A673 (cell line): ENCODE data around the gene OCSTAMP. TPM values are rescaled to one million over a fixed set of nuclear protein-coding genes. Genes with fewer than 3 reads are reported as not detected.

Experiments
- BruUV-seq: library from RNA; stranded (reverse); fragments of 400-500 nt; replicated peaks from 2 replicates; lab custom pipeline; 2021; lab: Mats Ljungman, UMichigan
- CTCF ChIA-PET: fragments of 300-600 bp; sonication (Branson Sonifier 250); formaldehyde crosslinking; loops from one replicate; lab custom pipeline; 2022; ENCODE audit warnings: antibody characterized with exemption; lab: Charles Lee
- POLR2A ChIA-PET: fragments of 300-600 bp; sonication (Branson Sonifier 250); formaldehyde crosslinking; loops from one replicate; lab custom pipeline; 2022; ENCODE audit warnings: antibody characterized with exemption; ENCODE audit not compliant: low non-redundant PET; lab: Charles Lee
- DNase-seq: peaks from one replicate; pipeline ENCODE4 v3.0.0-alpha.2; 2015; ENCODE audit warnings: low spot score
- H3K27ac ChIP-seq: fragments of 200-600 bp; sonication (generic); 2 replicates; pipeline ENCODE4 v1.5.1; 2016; ENCODE audit warnings: mixed run types, low read depth, mild to moderate bottlenecking, mixed read lengths, antibody characterized with exemption, low read length; ENCODE audit not compliant: poor library complexity, severe bottlenecking
- H3K27me3 ChIP-seq: fragments of 200-600 bp; sonication (generic); replicated peaks from 2 replicates; pipeline ENCODE4 v1.6.1; 2017; ENCODE audit warnings: mixed run types, low read depth, mild to moderate bottlenecking, mixed read lengths, antibody characterized with exemption, low read length; ENCODE audit not compliant: insufficient read depth, poor library complexity
- H3K36me3 ChIP-seq: fragments of 200-600 bp; sonication (generic); 2 replicates; pipeline ENCODE4 v1.6.1; 2016; ENCODE audit warnings: mixed run types, mild to moderate bottlenecking, mixed read lengths, antibody characterized with exemption, low read length; ENCODE audit not compliant: insufficient read depth, poor library complexity, severe bottlenecking
- H3K4me1 ChIP-seq: fragments of 200-600 bp; sonication (generic); 2 replicates; pipeline ENCODE4 v1.6.1; 2017; ENCODE audit warnings: mixed run types, mild to moderate bottlenecking, mixed read lengths, antibody characterized with exemption, low read length; ENCODE audit not compliant: insufficient read depth, poor library complexity, severe bottlenecking
- H3K4me3 ChIP-seq: fragments of 200-600 bp; sonication (generic); 2 replicates; pipeline ENCODE4 v1.5.1; 2016; ENCODE audit warnings: low read depth, mixed run types, mild to moderate bottlenecking, mixed read lengths, low read length; ENCODE audit not compliant: poor library complexity, severe bottlenecking
- H3K9me3 ChIP-seq: fragments of 200-600 bp; sonication (generic); 2 replicates; pipeline ENCODE4 v1.6.1; 2016; ENCODE audit warnings: mixed run types, low read depth, mild to moderate bottlenecking, mixed read lengths, antibody characterized with exemption, low read length; ENCODE audit not compliant: poor library complexity, severe bottlenecking
- CTCF ChIP-seq: fragments of 300-800, 200-600 bp; sonication (generic); conservative IDR thresholded peaks from 2 replicates; pipeline ENCODE4 v1.5.1; 2017; ENCODE audit warnings: low read depth, mild to moderate bottlenecking, antibody characterized with exemption, low read length, moderate library complexity, mixed read lengths
- EZH2 ChIP-seq: fragments of 200-600 bp; sonication (generic); IDR thresholded peaks from 2 replicates; pipeline ENCODE4 v1.6.1; 2017; ENCODE audit warnings: borderline replicate concordance, low read depth, mild to moderate bottlenecking, mixed read lengths, antibody characterized with exemption, low read length; ENCODE audit not compliant: poor library complexity, severe bottlenecking
- intact Hi-C: fragments of 100-400 bp; cut with micrococcal nuclease; formaldehyde crosslinking; loops from one replicate; pipeline ENCODE4 v1.10.0; 2022; ENCODE audit not compliant: unreplicated experiment
- total RNA-seq: library from RNA; stranded (reverse); gene quantifications from 2 replicates; pipeline ENCODE4 v1.2.3, GENCODE V29; 2021

The OCSTAMP gene
- total RNA-seq, 1 experiment from 2014 or later: not detected

GRCh38 chr20:46594725-46595124 is 44.3 kb upstream of the OCSTAMP start:
- BruUV-seq: no TSS peak
- DNase-seq: no peak
- Histone ChIP-seq H3K27me3 (no peaks in the 10 kb centered on the region), H3K36me3 (no peaks in the 10 kb centered on the region), H3K27ac (no peak overlapping the region), H3K4me3 (no peak overlapping the region), H3K9me3 (no peaks in the 10 kb centered on the region), H3K4me1 (no peaks in the 10 kb centered on the region)
- TF ChIP-seq EZH2: no peak
- no peak for TF ChIP-seq CTCF
- POLR2A ChIA-PET: no interaction called here
- intact Hi-C loops: no loop called here
- CTCF ChIA-PET: no interaction called here

- intact Hi-C loops: no loop called here
- H3K36me3 ChIP-seq: no peaks in the 10 kb centered on the region
- no peaks in the 10 kb centered on the region for H3K9me3 ChIP-seq
- H3K27ac ChIP-seq: no peak overlapping the region
- H3K27me3 ChIP-seq: no peaks in the 10 kb centered on the region
- no peak for DNase-seq
- TF ChIP-seq EZH2 (no peak), CTCF (no peak)
- CTCF ChIA-PET: no interaction called here
- no TSS peak for BruUV-seq
- H3K4me3 ChIP-seq: no peak overlapping the region
- POLR2A ChIA-PET: no interaction called here
- no peaks in the 10 kb centered on the region for H3K4me1 ChIP-seq
Measured at GRCh38 chr20:46592580-46593362, 42.3 kb upstream of the OCSTAMP start.

GRCh38 chr20:46590443-46590842 is 40.0 kb upstream of the OCSTAMP start:
- no peaks in the 10 kb centered on the region for H3K36me3 ChIP-seq
- ChIA-PET CTCF (no interaction called here), POLR2A (no interaction called here)
- DNase-seq: no peak
- intact Hi-C loops: no loop called here
- H3K4me3 ChIP-seq: no peak overlapping the region
- no peak for TF ChIP-seq EZH2
- no peak for TF ChIP-seq CTCF
- no peaks in the 10 kb centered on the region for H3K4me1 ChIP-seq
- H3K27ac ChIP-seq: no peak overlapping the region
- no peaks in the 10 kb centered on the region for H3K27me3 ChIP-seq
- no peaks in the 10 kb centered on the region for H3K9me3 ChIP-seq
- BruUV-seq: no TSS peak
